NT2/D1 (cell line): Measurements from ENCODE around the gene SLIT1.

Experiments
- DNase-seq: peaks from one replicate; pipeline ENCODE4 v3.0.0-alpha.2; 2011; ENCODE audit warnings: low read depth, low spot score
- H3K27me3 ChIP-seq: 2 replicates; pipeline ENCODE4 v1.6.0; 2011; ENCODE audit warnings: mild to moderate bottlenecking; ENCODE audit not compliant: insufficient read length, insufficient read depth
- H3K36me3 ChIP-seq: 2 replicates; pipeline ENCODE4 v1.6.1; 2011; ENCODE audit warnings: mild to moderate bottlenecking, low read length, mixed read lengths; ENCODE audit not compliant: insufficient read depth, insufficient read length
- H3K4me1 ChIP-seq: 2 replicates; pipeline ENCODE4 v1.5.1; 2011; ENCODE audit not compliant: insufficient read depth, insufficient read length
- H3K4me3 ChIP-seq: 2 replicates; pipeline ENCODE4 v1.5.1; 2011; ENCODE audit warnings: low read depth; ENCODE audit not compliant: insufficient read length
- H3K9ac ChIP-seq: 2 replicates; pipeline ENCODE4 v1.6.0; 2011; ENCODE audit warnings: low read depth; ENCODE audit not compliant: insufficient read length
- H3K9me3 ChIP-seq: 2 replicates; pipeline ENCODE4 v1.5.1; 2011; ENCODE audit warnings: mild to moderate bottlenecking, low read length; ENCODE audit not compliant: insufficient read depth
- SUZ12 ChIP-seq: IDR thresholded peaks from 2 replicates; pipeline ENCODE4 v1.6.1; 2011; ENCODE audit not compliant: insufficient read length, insufficient read depth; ENCODE audit errors: extremely low read depth
- YY1 ChIP-seq: IDR thresholded peaks from 2 replicates; pipeline ENCODE4 v1.6.1; 2011; ENCODE audit not compliant: insufficient read length, insufficient read depth
- ZNF274 ChIP-seq: IDR thresholded peaks from 2 replicates; pipeline ENCODE4 v1.6.1; 2011; ENCODE audit warnings: mild to moderate bottlenecking, low read depth, low read length

Gene SLIT1

GRCh38 chr10:97119058-97119745 lies 66.6 kb downstream of the SLIT1 start:
- Histone ChIP-seq H3K9ac (no peak overlapping the region), H3K4me3 (no peak overlapping the region), H3K27me3 (no peaks in the 10 kb centered on the region), H3K4me1 (peaks cover 3% of the 10 kb centered on the region), H3K36me3 (no peaks in the 10 kb centered on the region), H3K9me3 (no peaks in the 10 kb centered on the region)
- TF ChIP-seq SUZ12: no peak
- TF ChIP-seq YY1: no peak
- TF ChIP-seq ZNF274: no peak
- DNase-seq: no peak

- DNase-seq: no peak
- Histone ChIP-seq H3K27me3 (no peaks in the 10 kb centered on the region), H3K9ac (no peak overlapping the region), H3K4me1 (peaks cover 3% of the 10 kb centered on the region), H3K4me3 (no peak overlapping the region), H3K36me3 (no peaks in the 10 kb centered on the region), H3K9me3 (no peaks in the 10 kb centered on the region)
- TF ChIP-seq ZNF274 (no peak), SUZ12 (no peak), YY1 (no peak)
Observed at GRCh38 chr10:97117372-97117771, 68.4 kb downstream of the SLIT1 start.

- no peak for DNase-seq
- Histone ChIP-seq H3K9ac (no peak overlapping the region), H3K27me3 (no peaks in the 10 kb centered on the region), H3K9me3 (no peaks in the 10 kb centered on the region), H3K36me3 (no peaks in the 10 kb centered on the region), H3K4me1 (peaks cover 3% of the 10 kb centered on the region), H3K4me3 (no peak overlapping the region)
- TF ChIP-seq ZNF274 (no peak), SUZ12 (no peak), YY1 (no peak)
Observed at GRCh38 chr10:97116462-97117162, 69.1 kb downstream of the SLIT1 start.

GRCh38 chr10:97115846-97116245 lies 69.9 kb downstream of the SLIT1 start:
- Histone ChIP-seq H3K4me1 (peaks cover 3% of the 10 kb centered on the region), H3K9ac (no peak overlapping the region), H3K36me3 (no peaks in the 10 kb centered on the region), H3K4me3 (no peak overlapping the region), H3K9me3 (no peaks in the 10 kb centered on the region), H3K27me3 (no peaks in the 10 kb centered on the region)
- TF ChIP-seq SUZ12 (no peak), ZNF274 (no peak), YY1 (no peak)
- DNase-seq: no peak

GRCh38 chr10:97111615-97112014 lies 74.1 kb downstream of the SLIT1 start:
- no peak for TF ChIP-seq ZNF274
- no peak for TF ChIP-seq YY1
- TF ChIP-seq SUZ12: no peak
- H3K36me3 ChIP-seq: no peaks in the 10 kb centered on the region
- H3K4me1 ChIP-seq: peaks cover 3% of the 10 kb centered on the region
- no peaks in the 10 kb centered on the region for H3K9me3 ChIP-seq
- no peak overlapping the region for H3K4me3 ChIP-seq
- no peaks in the 10 kb centered on the region for H3K27me3 ChIP-seq
- no peak overlapping the region for H3K9ac ChIP-seq
- no peak for DNase-seq

GRCh38 chr10:97109547-97109946 lies 76.2 kb downstream of the SLIT1 start:
- Histone ChIP-seq H3K4me3 (no peak overlapping the region), H3K36me3 (no peaks in the 10 kb centered on the region), H3K9me3 (no peaks in the 10 kb centered on the region), H3K4me1 (no peaks in the 10 kb centered on the region), H3K27me3 (no peaks in the 10 kb centered on the region), H3K9ac (no peak overlapping the region)
- no peak for TF ChIP-seq YY1
- TF ChIP-seq ZNF274: no peak
- TF ChIP-seq SUZ12: no peak
- DNase-seq: no peak

- TF ChIP-seq ZNF274 (no peak), SUZ12 (no peak), YY1 (no peak)
- no peaks in the 10 kb centered on the region for H3K9me3 ChIP-seq
- no peaks in the 10 kb centered on the region for H3K27me3 ChIP-seq
- no peaks in the 10 kb centered on the region for H3K36me3 ChIP-seq
- peaks cover under 1% of the 10 kb centered on the region for H3K4me1 ChIP-seq
- no peak overlapping the region for H3K9ac ChIP-seq
- H3K4me3 ChIP-seq: no peak overlapping the region
- DNase-seq: no peak
Observed at GRCh38 chr10:97107551-97107950, 78.2 kb downstream of the SLIT1 start.
